SK-N-SH (cell line): Measurements from ENCODE around the gene COQ6. TPM values are rescaled to one million over a fixed set of nuclear protein-coding genes. Genes with fewer than 3 reads are reported as not detected.

Experiments
- CTCF ChIA-PET: fragments of 300-600, 350-600 bp; formaldehyde crosslinking; extraction: SDS; loops from one replicate; lab custom pipeline; 2021; lab: Yijun Ruan, JAX
- POLR2A ChIA-PET: fragments of 350-600 bp; sonication (Branson Sonifier 250); formaldehyde crosslinking; extraction: SDS; loops from one replicate; lab custom pipeline; 2020; ENCODE audit warnings: antibody characterized with exemption, inconsistent platforms; lab: Yijun Ruan, JAX
- DNase-seq: peaks from one replicate; pipeline ENCODE4 v3.0.0; 2012
- H2AFZ ChIP-seq: fragments of 200-600 bp; sonication (generic); 2 replicates; pipeline ENCODE4 v1.8.1; 2016; ENCODE audit warnings: antibody characterized with exemption, mild to moderate bottlenecking, low read depth
- H3F3A ChIP-seq: fragments of 200-600 bp; sonication (generic); replicated peaks from 2 replicates; pipeline ENCODE3; 2016; ENCODE audit warnings: antibody characterized with exemption, mild to moderate bottlenecking; ENCODE audit not compliant: insufficient read depth
- H3K27ac ChIP-seq, 2 experiments: fragments of 200-500 bp in 1 of 2; fragments of 200-600 bp in 1 of 2; sonication (Bioruptor generic) in 1 of 2; sonication (generic), shearing (Covaris generic) in 1 of 2; 2 replicates each; pipeline versions ENCODE4 v1.5.1 to v1.6.1; 2014 to 2016; ENCODE audit warnings: low read depth in 2 of 2, inconsistent platforms in 1 of 2, low read length in 1 of 2, mild to moderate bottlenecking in 1 of 2, mixed read lengths in 1 of 2
- H3K27me3 ChIP-seq: fragments of 200-600 bp; sonication (generic), shearing (Covaris generic); 2 replicates; pipeline ENCODE4 v1.6.1; 2016; ENCODE audit warnings: mixed run types; ENCODE audit not compliant: insufficient read depth
- H3K36me3 ChIP-seq, 2 experiments: fragments of 200-500 bp in 1 of 2; fragments of 200-600 bp in 1 of 2; sonication (Bioruptor generic) in 1 of 2; sonication (generic) in 1 of 2; replicated peaks in 1 of 2; 2 replicates each; pipeline versions ENCODE3 to v1.5.1; 2014 to 2016; ENCODE audit warnings: low read length in 1 of 2, mild to moderate bottlenecking in 1 of 2; ENCODE audit not compliant: insufficient read depth in 2 of 2, control insufficient read depth in 1 of 2
- H3K4me1 ChIP-seq, 2 experiments: fragments of 200-500 bp in 1 of 2; fragments of 200-600 bp in 1 of 2; sonication (Bioruptor generic) in 1 of 2; sonication (generic), shearing (Covaris generic) in 1 of 2; 2 replicates each; pipeline versions ENCODE4 v1.5.1 to v1.6.1; 2014 to 2016; ENCODE audit warnings: low read depth in 1 of 2, low read length in 1 of 2, mixed run types in 1 of 2; ENCODE audit not compliant: insufficient read depth in 2 of 2, control insufficient read depth in 1 of 2
- H3K4me2 ChIP-seq: fragments of 200-600 bp; sonication (generic), shearing (Covaris generic); 2 replicates; pipeline ENCODE4 v1.6.1; 2017; ENCODE audit warnings: mixed run types
- H3K4me3 ChIP-seq, 2 experiments: fragments of 200-500 bp in 1 of 2; fragments of 200-600 bp in 1 of 2; sonication (Bioruptor generic) in 1 of 2; sonication (generic), shearing (Covaris generic) in 1 of 2; 2 replicates each; pipeline versions ENCODE4 v1.5.1 to v1.8.1; 2014 to 2016; ENCODE audit warnings: low read depth in 2 of 2, inconsistent platforms in 1 of 2, low read length in 1 of 2, mild to moderate bottlenecking in 1 of 2, mixed read lengths in 1 of 2, moderate library complexity in 1 of 2
- H3K79me2 ChIP-seq: fragments of 200-600 bp; sonication (generic); 2 replicates; pipeline ENCODE4 v1.8.1; 2017; ENCODE audit warnings: mild to moderate bottlenecking; ENCODE audit not compliant: insufficient read depth
- H3K9ac ChIP-seq: fragments of 200-600 bp; sonication (generic); 2 replicates; pipeline ENCODE4 v1.6.1; 2017; ENCODE audit warnings: mixed run types
- H3K9me2 ChIP-seq: fragments of 200-600 bp; sonication (generic); 2 replicates; pipeline ENCODE4 v1.6.1; 2017; ENCODE audit warnings: mixed run types
- H3K9me3 ChIP-seq: fragments of 200-600 bp; sonication (generic); 2 replicates; pipeline ENCODE4 v1.6.1; 2017; ENCODE audit warnings: mixed run types, mild to moderate bottlenecking, moderate library complexity
- H4K20me1 ChIP-seq: fragments of 200-600 bp; sonication (generic); 2 replicates; pipeline ENCODE4 v1.6.1; 2017; ENCODE audit warnings: mild to moderate bottlenecking, mixed run types; ENCODE audit not compliant: insufficient read depth
- CHD2 ChIP-seq: fragments of 150-350 bp; IDR thresholded peaks from 2 replicates; pipeline ENCODE4 v1.6.1; 2018; ENCODE audit warnings: low read length; ENCODE audit not compliant: partially characterized antibody
- EZH2phosphoT487 ChIP-seq: fragments of 200-600 bp; sonication (generic); IDR thresholded peaks from 2 replicates; pipeline ENCODE4 v1.6.1; 2017; ENCODE audit warnings: low read depth, mixed run types, mild to moderate bottlenecking, antibody characterized with exemption, moderate library complexity, borderline replicate concordance
- GATA2 ChIP-seq: sonication (generic); formaldehyde crosslinking; IDR thresholded peaks from 2 replicates; pipeline ENCODE4 v1.5.0; 2020; ENCODE audit warnings: mild to moderate bottlenecking, missing genetic modification reagents
- MEF2A ChIP-seq: IDR thresholded peaks from 2 replicates; pipeline ENCODE4 v1.4.0; 2012; ENCODE audit warnings: low read depth, borderline replicate concordance
- MXI1 ChIP-seq: IDR thresholded peaks from 2 replicates; pipeline ENCODE4 v1.6.1; 2012; ENCODE audit warnings: mild to moderate bottlenecking, low read depth, low read length, improper control_type of control experiment
- NFIC ChIP-seq: IDR thresholded peaks from 2 replicates; pipeline ENCODE4 v1.4.0; 2012; ENCODE audit warnings: borderline replicate concordance
- NRF1 ChIP-seq: IDR thresholded peaks from 2 replicates; pipeline ENCODE4 v1.6.1; 2012; ENCODE audit warnings: low read depth, mild to moderate bottlenecking, low read length
- PBX3 ChIP-seq: IDR thresholded peaks from 2 replicates; pipeline ENCODE4; 2012
- POLR2AphosphoS5 ChIP-seq: IDR thresholded peaks from 2 replicates; pipeline ENCODE4 v1.6.1; 2012; ENCODE audit warnings: low read depth, low read length
- RAD21 ChIP-seq: IDR thresholded peaks from 2 replicates; pipeline ENCODE4 v1.6.1; 2012; ENCODE audit warnings: mild to moderate bottlenecking, low read length
- RXRA ChIP-seq: IDR thresholded peaks from 2 replicates; pipeline ENCODE4 v1.4.0; 2012; ENCODE audit warnings: low read depth, mild to moderate bottlenecking, borderline replicate concordance
- SMC3 ChIP-seq: IDR thresholded peaks from 2 replicates; pipeline ENCODE4 v1.6.1; 2012; ENCODE audit warnings: low read depth, low read length, improper control_type of control experiment
- TAF1 ChIP-seq: IDR thresholded peaks from 2 replicates; pipeline ENCODE4 v1.6.1; 2012; ENCODE audit warnings: low read depth, mild to moderate bottlenecking, low read length, moderate library complexity, borderline replicate concordance
- USF2 ChIP-seq: fragments of 150-350 bp; IDR thresholded peaks from 2 replicates; pipeline ENCODE4 v1.6.1; 2017; ENCODE audit warnings: antibody characterized with exemption, low read length, low read depth, borderline replicate concordance
- WGBS: methylation state at CpG from one replicate; pipeline ENCODE4 v1.1.6; 2017; ENCODE audit warnings: low lambda C conversion rate; 5-methylcytosine and 5-hydroxymethylcytosine counted together
- polyA plus RNA-seq, 3 experiments: library from polyadenylated mRNA; depleted of rRNA; stranded (reverse); fragments of >200 nt; gene quantifications; 2 replicates each; pipeline ENCODE4 v1.2.3, GENCODE V29; 2012
- TF ChIP-seq, protein P1 (sequence below): fragments of 200-600 bp; sonication (generic); IDR thresholded peaks from 2 replicates; pipeline ENCODE4 v1.6.1; 2017; ENCODE audit warnings: antibody characterized with exemption, mild to moderate bottlenecking, moderate library complexity
- TF ChIP-seq, protein P2 (sequence below): IDR thresholded peaks from 2 replicates; pipeline ENCODE4 v1.4.0; 2012; ENCODE audit warnings: low read depth

Gene COQ6
- polyA plus RNA-seq, 1 of the 3 experiments (the other 2 are of a cell fraction): 38.8 TPM

GRCh38 chr14:73903028-73903427 lies 47.1 kb upstream of the COQ6 start:
- 96% methylated on average over 3 of the region's 3 CpGs for WGBS
- Histone ChIP-seq H3K27me3 (no peaks in the 10 kb centered on the region), H3K36me3 (peaks cover 61 to 88% of the 10 kb centered on the region in 2 experiments)
- POLR2A ChIA-PET: no interaction called here
- no peak for DNase-seq
- no peak for TF ChIP-seq SMC3
- TF ChIP-seq MXI1: no peak
- TF ChIP-seq, protein P1, sequence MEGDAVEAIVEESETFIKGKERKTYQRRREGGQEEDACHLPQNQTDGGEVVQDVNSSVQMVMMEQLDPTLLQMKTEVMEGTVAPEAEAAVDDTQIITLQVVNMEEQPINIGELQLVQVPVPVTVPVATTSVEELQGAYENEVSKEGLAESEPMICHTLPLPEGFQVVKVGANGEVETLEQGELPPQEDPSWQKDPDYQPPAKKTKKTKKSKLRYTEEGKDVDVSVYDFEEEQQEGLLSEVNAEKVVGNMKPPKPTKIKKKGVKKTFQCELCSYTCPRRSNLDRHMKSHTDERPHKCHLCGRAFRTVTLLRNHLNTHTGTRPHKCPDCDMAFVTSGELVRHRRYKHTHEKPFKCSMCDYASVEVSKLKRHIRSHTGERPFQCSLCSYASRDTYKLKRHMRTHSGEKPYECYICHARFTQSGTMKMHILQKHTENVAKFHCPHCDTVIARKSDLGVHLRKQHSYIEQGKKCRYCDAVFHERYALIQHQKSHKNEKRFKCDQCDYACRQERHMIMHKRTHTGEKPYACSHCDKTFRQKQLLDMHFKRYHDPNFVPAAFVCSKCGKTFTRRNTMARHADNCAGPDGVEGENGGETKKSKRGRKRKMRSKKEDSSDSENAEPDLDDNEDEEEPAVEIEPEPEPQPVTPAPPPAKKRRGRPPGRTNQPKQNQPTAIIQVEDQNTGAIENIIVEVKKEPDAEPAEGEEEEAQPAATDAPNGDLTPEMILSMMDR: no peak
- no peak for TF ChIP-seq NRF1
- TF ChIP-seq USF2: no peak
- TF ChIP-seq GATA2 (CRISPR knock-in tag): no peak
- TF ChIP-seq POLR2AphosphoS5: no peak
- TF ChIP-seq CHD2: no peak
- TF ChIP-seq RAD21: no peak
- no peak for TF ChIP-seq RXRA
- TF ChIP-seq NFIC: no peak
- TF ChIP-seq MEF2A: no peak
- TF ChIP-seq EZH2phosphoT487: no peak
- TF ChIP-seq, protein P2, sequence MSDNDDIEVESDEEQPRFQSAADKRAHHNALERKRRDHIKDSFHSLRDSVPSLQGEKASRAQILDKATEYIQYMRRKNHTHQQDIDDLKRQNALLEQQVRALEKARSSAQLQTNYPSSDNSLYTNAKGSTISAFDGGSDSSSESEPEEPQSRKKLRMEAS: no peak
- TF ChIP-seq TAF1: no peak
- no peak for TF ChIP-seq PBX3
- TF ChIP-seq, all 33 proteins: peak for 0
- Histone ChIP-seq H3K9me2 (no peaks in the 10 kb centered on the region), H3K4me1 (no peaks in the 10 kb centered on the region), H3K9me3 (no peaks in the 10 kb centered on the region), H2AFZ (no peak overlapping the region), H3K27ac (no peak overlapping the region), H3F3A (peaks cover 6% of the 10 kb centered on the region), H3K79me2 (peaks cover 35% of the 10 kb centered on the region; the same call in 1 of the 2 replicates), H3K4me3 (no peak overlapping the region), H4K20me1 (no peaks in the 10 kb centered on the region), H3K4me2 (no peak overlapping the region), H3K9ac (no peak overlapping the region)
- CTCF ChIA-PET: no interaction called here
